ENCODE data around the gene SMARCD3. TPM values are rescaled to one million over a fixed set of nuclear protein-coding genes. Genes with fewer than 3 reads are reported as not detected.

The SMARCD3 gene
- total and polyA plus RNA-seq, 2 experiments from 2014 or later: 3.3 to 4.0 TPM

DNA sequence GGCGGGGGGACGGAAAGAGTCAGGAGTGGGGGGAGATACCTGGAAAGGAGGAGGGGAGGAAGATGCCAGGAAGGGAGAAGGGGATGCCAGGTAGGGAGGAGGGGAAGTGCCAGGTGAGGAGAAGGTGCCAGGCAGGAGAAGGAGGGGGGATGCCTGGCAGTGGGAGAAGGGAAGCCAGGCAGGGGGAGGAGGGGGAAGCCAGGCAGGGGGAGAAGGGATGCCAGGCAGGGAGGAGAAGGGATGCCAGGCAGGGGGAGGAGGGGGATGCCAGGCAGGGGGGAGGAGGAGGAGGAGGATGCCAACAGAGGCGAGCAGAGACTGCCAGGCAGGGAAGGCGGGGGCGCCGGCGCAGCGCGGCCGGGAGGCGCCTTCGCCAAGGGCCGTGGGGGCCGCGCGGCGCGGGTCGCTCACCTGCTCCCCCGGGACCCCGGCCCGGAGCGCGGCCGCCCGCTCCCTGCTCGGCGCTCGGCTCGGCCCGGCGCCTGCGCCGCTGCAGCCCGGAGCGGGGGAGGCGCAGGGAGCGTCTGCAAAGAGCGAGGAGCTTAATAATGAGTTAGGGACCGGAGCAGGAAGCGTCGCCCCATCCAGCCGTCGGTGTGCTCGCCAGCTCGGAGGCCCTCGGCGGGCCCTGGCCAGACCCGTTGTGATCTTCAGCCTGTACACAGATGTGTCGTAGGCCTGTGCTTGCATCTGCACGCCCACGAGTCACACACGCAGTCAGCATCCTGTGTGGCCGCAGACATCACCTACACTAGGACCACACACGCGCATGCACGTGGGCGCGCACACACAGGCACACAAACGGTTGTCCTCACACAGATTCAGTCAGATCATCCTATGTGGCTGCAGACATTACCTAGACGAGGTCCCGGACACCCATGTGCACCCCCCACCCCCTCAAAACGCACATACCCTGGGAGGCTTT, 28.4 kb upstream of the SMARCD3 start (continued):
- TF ChIP-seq, protein P1, sequence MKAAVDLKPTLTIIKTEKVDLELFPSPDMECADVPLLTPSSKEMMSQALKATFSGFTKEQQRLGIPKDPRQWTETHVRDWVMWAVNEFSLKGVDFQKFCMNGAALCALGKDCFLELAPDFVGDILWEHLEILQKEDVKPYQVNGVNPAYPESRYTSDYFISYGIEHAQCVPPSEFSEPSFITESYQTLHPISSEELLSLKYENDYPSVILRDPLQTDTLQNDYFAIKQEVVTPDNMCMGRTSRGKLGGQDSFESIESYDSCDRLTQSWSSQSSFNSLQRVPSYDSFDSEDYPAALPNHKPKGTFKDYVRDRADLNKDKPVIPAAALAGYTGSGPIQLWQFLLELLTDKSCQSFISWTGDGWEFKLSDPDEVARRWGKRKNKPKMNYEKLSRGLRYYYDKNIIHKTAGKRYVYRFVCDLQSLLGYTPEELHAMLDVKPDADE (IDR thresholded peaks at IDR 0.05): no peak
- TF ChIP-seq, protein P2, sequence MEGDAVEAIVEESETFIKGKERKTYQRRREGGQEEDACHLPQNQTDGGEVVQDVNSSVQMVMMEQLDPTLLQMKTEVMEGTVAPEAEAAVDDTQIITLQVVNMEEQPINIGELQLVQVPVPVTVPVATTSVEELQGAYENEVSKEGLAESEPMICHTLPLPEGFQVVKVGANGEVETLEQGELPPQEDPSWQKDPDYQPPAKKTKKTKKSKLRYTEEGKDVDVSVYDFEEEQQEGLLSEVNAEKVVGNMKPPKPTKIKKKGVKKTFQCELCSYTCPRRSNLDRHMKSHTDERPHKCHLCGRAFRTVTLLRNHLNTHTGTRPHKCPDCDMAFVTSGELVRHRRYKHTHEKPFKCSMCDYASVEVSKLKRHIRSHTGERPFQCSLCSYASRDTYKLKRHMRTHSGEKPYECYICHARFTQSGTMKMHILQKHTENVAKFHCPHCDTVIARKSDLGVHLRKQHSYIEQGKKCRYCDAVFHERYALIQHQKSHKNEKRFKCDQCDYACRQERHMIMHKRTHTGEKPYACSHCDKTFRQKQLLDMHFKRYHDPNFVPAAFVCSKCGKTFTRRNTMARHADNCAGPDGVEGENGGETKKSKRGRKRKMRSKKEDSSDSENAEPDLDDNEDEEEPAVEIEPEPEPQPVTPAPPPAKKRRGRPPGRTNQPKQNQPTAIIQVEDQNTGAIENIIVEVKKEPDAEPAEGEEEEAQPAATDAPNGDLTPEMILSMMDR (conservative IDR thresholded peaks at IDR 0.05; ENCODE audit: low read depth in 2 of 2): no peak
- TF ChIP-seq POLR2AphosphoS5 (IDR thresholded peaks at IDR 0.05; ENCODE audit: low read depth) (0 out of 2 replicates have a peak, but pooled peaks have one; percentile 19), JUNB (IDR thresholded peaks at IDR 0.05; ENCODE audit: unreplicated experiment) (peak; percentile 98), STAT1 (IDR thresholded peaks at IDR 0.05; ENCODE audit: unreplicated experiment) (no peak)

DNA sequence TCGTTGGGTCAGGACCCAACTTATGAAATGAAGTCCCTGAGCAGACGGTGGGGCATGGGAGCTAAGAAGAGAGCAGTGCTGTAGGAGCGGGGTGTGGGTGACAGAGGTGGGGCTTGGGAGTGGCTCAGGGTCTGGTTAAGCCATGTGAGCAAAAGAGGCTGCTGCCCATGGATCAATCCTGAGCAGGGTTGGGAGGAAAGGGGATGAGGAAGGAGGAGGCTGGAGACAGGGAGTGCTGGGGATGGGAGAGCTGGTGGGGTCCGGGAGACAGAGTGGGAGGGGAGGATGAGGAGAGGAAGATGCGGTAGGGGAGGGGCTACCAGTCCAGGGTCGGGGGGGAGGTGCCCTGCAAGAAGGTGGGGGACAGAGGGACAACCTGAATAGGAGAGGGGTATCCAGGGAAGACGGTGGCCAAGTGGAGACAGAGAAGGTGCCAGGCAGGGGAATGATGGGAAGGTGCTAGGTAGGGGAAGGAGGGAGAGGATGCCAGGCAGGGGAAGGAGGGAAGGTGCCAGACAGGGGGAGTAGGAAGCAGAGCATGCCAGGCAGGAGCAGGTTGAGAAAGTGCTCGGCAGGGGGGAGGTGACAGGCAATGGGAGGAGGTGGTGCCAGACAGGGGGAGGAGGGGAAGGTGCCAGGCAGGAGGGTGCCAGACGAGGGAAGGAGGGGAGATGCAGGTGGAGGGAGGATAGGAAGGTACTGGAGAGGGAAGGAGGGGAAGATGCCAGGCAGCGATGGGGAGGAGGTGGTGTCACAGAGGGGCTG, 27.5 kb upstream of the SMARCD3 start:
- peak overlapping the region; percentile 35; the same call in 1 of the 2 replicates for H3K4me3 ChIP-seq
- no peak overlapping the region for H2AFZ ChIP-seq
- H3K27ac Mint-ChIP-seq: no peak overlapping the region
- no peaks in the 10 kb centered on the region for H3K36me3 Mint-ChIP-seq (ENCODE audit: low read depth)
- H3K4me1 ChIP-seq (ENCODE audit: insufficient read depth): peaks cover 6% of the 10 kb centered on the region; the same call in 1 of the 2 replicates
- no peaks in the 10 kb centered on the region for H4K20me1 ChIP-seq (replicated peaks; ENCODE audit: insufficient read depth)
- H3K79me2 ChIP-seq (replicated peaks; ENCODE audit: insufficient read depth): no peaks in the 10 kb centered on the region
- H3K9me3 Mint-ChIP-seq: no peaks in the 10 kb centered on the region
- no peak overlapping the region for H3K27ac ChIP-seq (ENCODE audit: low read depth)
- H3K27me3 ChIP-seq (ENCODE audit: insufficient read depth): peaks cover 21% of the 10 kb centered on the region
- peak overlapping the region; percentile 64; the same call in 1 of the 2 replicates for H3K4me2 ChIP-seq
- ATAC-seq (no peak; the same call in 2 of the 3 replicates), DNase-seq (ENCODE audit: low spot score) (peak; percentile 16)
- H3F3A ChIP-seq (replicated peaks; ENCODE audit: low read depth): no peaks in the 10 kb centered on the region
- peaks cover 27% of the 10 kb centered on the region for H3K27me3 Mint-ChIP-seq (ENCODE audit: insufficient read depth, low read depth, poor library complexity)
- no peaks in the 10 kb centered on the region for H3K36me3 ChIP-seq (ENCODE audit: insufficient read depth)
- no peaks in the 10 kb centered on the region for H3K9me2 ChIP-seq (ENCODE audit: insufficient read depth)
- peaks cover 15% of the 10 kb centered on the region for H3K4me1 Mint-ChIP-seq
- peak overlapping the region; percentile 45; the same call in 2 of the 3 replicates for H3K4me3 Mint-ChIP-seq
- no peak for TF ChIP-seq ZNF331 (CRISPR knock-in tag; IDR thresholded peaks at IDR 0.05; ENCODE audit: low read depth)
- TF ChIP-seq NANOG (IDR thresholded peaks at IDR 0.05; ENCODE audit: borderline replicate concordance): no peak
- TF ChIP-seq, protein P3, sequence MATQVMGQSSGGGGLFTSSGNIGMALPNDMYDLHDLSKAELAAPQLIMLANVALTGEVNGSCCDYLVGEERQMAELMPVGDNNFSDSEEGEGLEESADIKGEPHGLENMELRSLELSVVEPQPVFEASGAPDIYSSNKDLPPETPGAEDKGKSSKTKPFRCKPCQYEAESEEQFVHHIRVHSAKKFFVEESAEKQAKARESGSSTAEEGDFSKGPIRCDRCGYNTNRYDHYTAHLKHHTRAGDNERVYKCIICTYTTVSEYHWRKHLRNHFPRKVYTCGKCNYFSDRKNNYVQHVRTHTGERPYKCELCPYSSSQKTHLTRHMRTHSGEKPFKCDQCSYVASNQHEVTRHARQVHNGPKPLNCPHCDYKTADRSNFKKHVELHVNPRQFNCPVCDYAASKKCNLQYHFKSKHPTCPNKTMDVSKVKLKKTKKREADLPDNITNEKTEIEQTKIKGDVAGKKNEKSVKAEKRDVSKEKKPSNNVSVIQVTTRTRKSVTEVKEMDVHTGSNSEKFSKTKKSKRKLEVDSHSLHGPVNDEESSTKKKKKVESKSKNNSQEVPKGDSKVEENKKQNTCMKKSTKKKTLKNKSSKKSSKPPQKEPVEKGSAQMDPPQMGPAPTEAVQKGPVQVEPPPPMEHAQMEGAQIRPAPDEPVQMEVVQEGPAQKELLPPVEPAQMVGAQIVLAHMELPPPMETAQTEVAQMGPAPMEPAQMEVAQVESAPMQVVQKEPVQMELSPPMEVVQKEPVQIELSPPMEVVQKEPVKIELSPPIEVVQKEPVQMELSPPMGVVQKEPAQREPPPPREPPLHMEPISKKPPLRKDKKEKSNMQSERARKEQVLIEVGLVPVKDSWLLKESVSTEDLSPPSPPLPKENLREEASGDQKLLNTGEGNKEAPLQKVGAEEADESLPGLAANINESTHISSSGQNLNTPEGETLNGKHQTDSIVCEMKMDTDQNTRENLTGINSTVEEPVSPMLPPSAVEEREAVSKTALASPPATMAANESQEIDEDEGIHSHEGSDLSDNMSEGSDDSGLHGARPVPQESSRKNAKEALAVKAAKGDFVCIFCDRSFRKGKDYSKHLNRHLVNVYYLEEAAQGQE (IDR thresholded peaks at IDR 0.05; ENCODE audit: unreplicated experiment): no peak
- no peak for TF ChIP-seq POLR2AphosphoS5 (IDR thresholded peaks at IDR 0.05; ENCODE audit: low read depth)
- no peak for TF ChIP-seq CREB1 (CRISPR knock-in tag; IDR thresholded peaks at IDR 0.05; ENCODE audit: low read depth)
- no peak for TF ChIP-seq STAT1 (IDR thresholded peaks at IDR 0.05; ENCODE audit: unreplicated experiment)
- TF ChIP-seq EZH2phosphoT487 (IDR thresholded peaks at IDR 0.05; ENCODE audit: unreplicated experiment): no peak
- TF ChIP-seq EZH2 (IDR thresholded peaks at IDR 0.05; ENCODE audit: low read depth, unreplicated experiment): no peak
- TF ChIP-seq ZNF114 (CRISPR knock-in tag; IDR thresholded peaks at IDR 0.05): no peak
- TF ChIP-seq, protein P2 (conservative IDR thresholded peaks at IDR 0.05; ENCODE audit: low read depth in 2 of 2): no peak

All from GM23338 (cell line).